Stimulated activated CD8-positive, alpha-beta memory T cell treated with anti-CD3 and anti-CD28 coated beads, Interleukin-4, amount 100 ng/mL, for 1 hour (primary cell): Measurements from ENCODE around the gene SRC.

Experiments
- DNase-seq, 2 donors: peaks; one replicate each; pipeline ENCODE4 v3.0.0-alpha.2; 2020; ENCODE audit warnings: low read depth in 2 of 2, low spot score in 1 of 2

SRC gene

GRCh38 chr20:37315021-37315451 is 30.9 kb upstream of the SRC start:
- DNase-seq = no peak

- no peak for DNase-seq
Measured at GRCh38 chr20:37315452-37316110, 30.4 kb upstream of the SRC start.

GRCh38 chr20:37316116-37316774 is 29.7 kb upstream of the SRC start:
- no peak for DNase-seq

- no peak for DNase-seq
Measured at GRCh38 chr20:37316775-37317170, 29.2 kb upstream of the SRC start.

GRCh38 chr20:37317316-37317715 is 28.6 kb upstream of the SRC start:
- DNase-seq = no peak

GRCh38 chr20:37317994-37318640 is 27.8 kb upstream of the SRC start:
- DNase-seq = no peak

GRCh38 chr20:37319151-37319671 is 26.7 kb upstream of the SRC start:
- DNase-seq = no peak

GRCh38 chr20:37323985-37324384 is 22.0 kb upstream of the SRC start:
- no peak for DNase-seq

GRCh38 chr20:37325206-37325605 is 20.7 kb upstream of the SRC start:
- no peak for DNase-seq

- no peak for DNase-seq
Measured at GRCh38 chr20:37326666-37327065, 19.3 kb upstream of the SRC start.

- no peak for DNase-seq
Measured at GRCh38 chr20:37327748-37328147, 18.2 kb upstream of the SRC start.

GRCh38 chr20:37328149-37328945 is 17.6 kb upstream of the SRC start:
- DNase-seq = no peak

- DNase-seq = no peak
Measured at GRCh38 chr20:37329481-37330165, 16.3 kb upstream of the SRC start.

- DNase-seq = no peak
Measured at GRCh38 chr20:37330316-37330715, 15.6 kb upstream of the SRC start.

- DNase-seq = no peak
Measured at GRCh38 chr20:37331060-37331857, 14.7 kb upstream of the SRC start.

GRCh38 chr20:37333130-37333847 is 12.7 kb upstream of the SRC start:
- no peak for DNase-seq

GRCh38 chr20:37333848-37334318 is 12.1 kb upstream of the SRC start:
- no peak for DNase-seq

- no peak for DNase-seq
Measured at GRCh38 chr20:37334450-37334849, 11.5 kb upstream of the SRC start.

GRCh38 chr20:37335642-37336368 is 10.1 kb upstream of the SRC start:
- DNase-seq = no peak
